Measurements from ENCODE around the gene BRCC3.

The BRCC3 gene

DNA sequence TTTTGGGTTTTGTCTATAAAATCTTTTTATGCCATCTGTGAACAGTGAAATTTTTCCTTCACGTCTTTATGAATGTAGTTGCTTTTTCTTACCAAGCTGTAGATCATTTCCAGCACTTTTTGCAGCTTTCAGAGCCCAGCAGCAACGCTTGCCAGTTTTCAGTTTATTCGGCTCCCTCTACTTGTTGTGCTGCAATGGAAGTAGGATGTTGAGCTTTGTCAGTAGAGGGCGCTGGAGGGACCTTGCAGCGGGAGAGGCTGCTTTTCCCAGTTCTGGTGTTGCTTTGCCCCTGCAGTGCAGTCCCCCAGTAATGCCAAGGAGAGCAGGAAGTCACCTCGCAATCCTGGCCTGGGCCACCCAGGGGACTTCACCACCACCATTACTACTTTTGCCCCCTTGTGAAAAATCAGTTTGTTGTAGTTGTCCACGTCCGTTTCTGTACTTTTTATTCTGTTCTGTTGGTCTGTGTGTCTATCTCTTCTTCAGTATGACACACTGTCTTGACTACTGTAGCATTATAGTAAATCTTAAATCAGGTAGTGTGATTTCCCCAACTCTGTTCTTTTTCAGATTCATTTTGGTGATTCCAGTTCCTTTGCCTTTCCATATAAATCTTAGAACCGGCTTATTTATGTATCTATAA lies 22.2 kb upstream of the BRCC3 start:
- TF ChIP-seq, protein P1, sequence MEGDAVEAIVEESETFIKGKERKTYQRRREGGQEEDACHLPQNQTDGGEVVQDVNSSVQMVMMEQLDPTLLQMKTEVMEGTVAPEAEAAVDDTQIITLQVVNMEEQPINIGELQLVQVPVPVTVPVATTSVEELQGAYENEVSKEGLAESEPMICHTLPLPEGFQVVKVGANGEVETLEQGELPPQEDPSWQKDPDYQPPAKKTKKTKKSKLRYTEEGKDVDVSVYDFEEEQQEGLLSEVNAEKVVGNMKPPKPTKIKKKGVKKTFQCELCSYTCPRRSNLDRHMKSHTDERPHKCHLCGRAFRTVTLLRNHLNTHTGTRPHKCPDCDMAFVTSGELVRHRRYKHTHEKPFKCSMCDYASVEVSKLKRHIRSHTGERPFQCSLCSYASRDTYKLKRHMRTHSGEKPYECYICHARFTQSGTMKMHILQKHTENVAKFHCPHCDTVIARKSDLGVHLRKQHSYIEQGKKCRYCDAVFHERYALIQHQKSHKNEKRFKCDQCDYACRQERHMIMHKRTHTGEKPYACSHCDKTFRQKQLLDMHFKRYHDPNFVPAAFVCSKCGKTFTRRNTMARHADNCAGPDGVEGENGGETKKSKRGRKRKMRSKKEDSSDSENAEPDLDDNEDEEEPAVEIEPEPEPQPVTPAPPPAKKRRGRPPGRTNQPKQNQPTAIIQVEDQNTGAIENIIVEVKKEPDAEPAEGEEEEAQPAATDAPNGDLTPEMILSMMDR (conservative IDR thresholded peaks at IDR 0.05; ENCODE audit: low read length), result peak; percentile 62
- peak; percentile 58 for DNase-seq (ENCODE audit: low read depth)
- no peak overlapping the region for H3K4me3 ChIP-seq (ENCODE audit: low read length)

DNA sequence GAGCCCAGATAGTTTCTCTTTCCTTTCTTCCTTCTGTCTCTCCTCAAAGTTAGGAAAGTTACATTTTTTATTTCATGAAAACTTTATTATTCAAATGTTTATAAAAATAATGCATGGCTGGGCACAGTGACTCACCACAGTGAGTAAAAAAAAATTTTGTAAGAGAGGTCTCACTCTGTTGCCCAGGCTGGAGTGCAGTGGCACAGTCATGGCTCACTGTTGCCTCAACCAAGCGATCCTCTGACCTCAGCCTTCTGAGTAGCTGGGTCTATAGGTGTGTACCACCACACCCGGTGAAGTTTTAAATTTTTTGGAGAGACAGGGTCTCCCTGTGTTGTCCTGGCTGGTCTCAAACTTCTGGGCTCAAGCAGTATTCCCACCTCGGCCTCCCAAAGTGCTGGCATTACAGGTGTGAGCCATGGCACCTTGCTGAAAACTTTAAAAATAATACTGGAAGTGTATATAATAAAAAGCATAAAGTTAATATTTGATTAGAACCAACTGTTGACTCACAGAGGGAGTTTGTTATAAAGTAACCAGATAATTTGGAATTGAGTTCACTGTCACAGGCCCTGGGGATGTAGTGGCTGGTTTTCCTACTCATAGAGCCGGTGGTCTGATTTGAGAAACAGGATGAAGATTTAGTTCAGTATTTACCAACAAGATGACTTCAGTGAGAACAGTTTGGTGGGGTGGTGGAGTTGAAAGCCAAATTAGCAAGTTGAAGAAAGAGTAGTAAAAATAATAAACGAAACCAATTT lies 18.4 kb upstream of the BRCC3 start:
- no peak overlapping the region for H3K4me3 ChIP-seq (ENCODE audit: low read length)
- TF ChIP-seq, protein P1 (conservative IDR thresholded peaks at IDR 0.05; ENCODE audit: low read length), result no peak
- DNase-seq (ENCODE audit: low read depth), result no peak

DNA sequence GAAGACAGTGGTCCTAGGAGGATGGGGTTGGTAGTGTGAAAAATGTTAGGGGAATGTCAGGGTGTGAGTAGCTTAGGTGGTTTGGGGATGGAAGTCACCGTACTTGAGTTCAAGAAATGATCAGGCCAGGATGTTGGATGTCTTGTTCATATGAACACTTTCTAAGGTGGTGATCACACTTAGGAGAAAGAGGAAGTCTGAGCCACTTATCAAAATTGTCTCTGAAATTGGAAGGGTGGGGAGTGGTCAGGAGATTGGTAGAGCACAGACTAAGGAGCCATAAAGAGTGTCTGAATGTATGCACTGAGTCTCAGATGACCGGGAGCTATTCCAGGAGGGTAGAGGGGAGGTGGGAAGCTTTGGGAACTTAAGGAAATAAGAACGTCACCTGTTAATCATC lies 17.7 kb upstream of the BRCC3 start:
- H3K4me3 ChIP-seq (ENCODE audit: low read length), result no peak overlapping the region
- DNase-seq (ENCODE audit: low read depth), result no peak
- TF ChIP-seq, protein P1 (conservative IDR thresholded peaks at IDR 0.05; ENCODE audit: low read length), result no peak

DNA sequence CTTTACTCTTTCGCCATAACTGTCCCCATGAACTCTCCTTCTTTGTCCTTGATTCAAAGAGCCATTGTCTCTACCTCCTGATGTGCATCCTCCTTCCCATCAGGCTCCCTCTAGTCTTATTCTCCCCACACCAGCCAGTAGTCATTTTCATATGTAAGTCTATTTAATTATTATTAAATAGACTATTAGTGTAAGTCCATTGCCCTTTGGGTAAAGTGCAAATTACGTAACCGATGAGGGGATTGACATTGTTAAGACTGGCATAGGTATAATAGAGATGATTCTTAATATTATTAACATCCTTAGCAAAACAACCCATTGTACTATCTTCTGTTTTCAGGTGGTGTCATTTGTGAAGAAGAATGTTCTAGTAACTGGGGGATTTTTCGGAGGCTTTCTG lies 17.1 kb upstream of the BRCC3 start:
- TF ChIP-seq, protein P1 (conservative IDR thresholded peaks at IDR 0.05; ENCODE audit: low read length), result no peak
- H3K4me3 ChIP-seq (ENCODE audit: low read length), result no peak overlapping the region
- no peak for DNase-seq (ENCODE audit: low read depth)

DNA sequence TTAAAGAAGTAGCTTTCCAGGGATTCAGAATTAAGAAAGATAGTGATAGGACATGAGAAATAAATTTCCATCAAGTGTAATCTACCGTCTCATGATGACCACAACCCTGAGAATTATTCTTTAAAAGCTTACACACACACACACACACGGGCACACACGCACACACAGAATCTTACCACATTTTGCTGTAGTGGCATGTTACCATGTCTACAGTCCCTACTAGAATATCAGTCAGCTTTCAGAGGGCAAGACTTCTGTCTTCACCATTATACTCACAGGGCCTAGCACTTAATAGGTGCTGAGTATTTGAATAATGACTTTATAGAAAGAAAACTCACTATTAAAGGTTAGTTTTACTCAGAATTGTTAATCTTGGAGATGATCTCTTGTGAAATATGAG lies 15.8 kb upstream of the BRCC3 start:
- H3K4me3 ChIP-seq (ENCODE audit: low read length), result no peak overlapping the region
- no peak for DNase-seq (ENCODE audit: low read depth)
- TF ChIP-seq, protein P1 (conservative IDR thresholded peaks at IDR 0.05; ENCODE audit: low read length), result no peak

DNA sequence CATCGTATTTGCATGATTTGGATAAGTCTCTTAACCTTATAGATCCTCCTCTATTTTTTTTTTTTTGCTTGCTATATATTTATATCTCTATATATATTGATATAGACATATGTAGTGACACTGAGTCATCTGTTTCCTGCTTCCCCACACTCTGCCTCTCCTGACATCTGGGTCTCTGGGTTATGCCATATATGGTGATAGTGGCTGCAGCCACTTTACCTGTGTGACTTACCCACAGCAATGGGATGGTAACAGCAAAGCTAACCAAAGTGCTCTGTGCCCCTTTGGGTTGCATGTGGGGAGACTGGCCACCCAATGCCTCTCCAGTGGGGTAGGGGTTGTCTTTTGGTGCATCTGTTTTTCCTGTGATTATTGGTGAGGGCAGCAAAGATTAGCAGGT lies 14.8 kb upstream of the BRCC3 start:
- TF ChIP-seq, protein P1 (conservative IDR thresholded peaks at IDR 0.05; ENCODE audit: low read length), result no peak

More for the DNA sequence above, 14.8 kb upstream of the BRCC3 start:
- no peak overlapping the region for H3K4me3 ChIP-seq (ENCODE audit: low read length)
- DNase-seq (ENCODE audit: low read depth), result no peak

Measured in AG10803 (cell line).